ENCODE results near the gene KLHL11.
A peak's percentile ranks its signal among the peaks of the same experiment; 100 is the strongest.
"Not testable (repeated sequence)": the region's sequence is repeated elsewhere in the genome, so short reads cannot be mapped to it uniquely, and the experiment has no call there.

KLHL11 gene

DNA sequence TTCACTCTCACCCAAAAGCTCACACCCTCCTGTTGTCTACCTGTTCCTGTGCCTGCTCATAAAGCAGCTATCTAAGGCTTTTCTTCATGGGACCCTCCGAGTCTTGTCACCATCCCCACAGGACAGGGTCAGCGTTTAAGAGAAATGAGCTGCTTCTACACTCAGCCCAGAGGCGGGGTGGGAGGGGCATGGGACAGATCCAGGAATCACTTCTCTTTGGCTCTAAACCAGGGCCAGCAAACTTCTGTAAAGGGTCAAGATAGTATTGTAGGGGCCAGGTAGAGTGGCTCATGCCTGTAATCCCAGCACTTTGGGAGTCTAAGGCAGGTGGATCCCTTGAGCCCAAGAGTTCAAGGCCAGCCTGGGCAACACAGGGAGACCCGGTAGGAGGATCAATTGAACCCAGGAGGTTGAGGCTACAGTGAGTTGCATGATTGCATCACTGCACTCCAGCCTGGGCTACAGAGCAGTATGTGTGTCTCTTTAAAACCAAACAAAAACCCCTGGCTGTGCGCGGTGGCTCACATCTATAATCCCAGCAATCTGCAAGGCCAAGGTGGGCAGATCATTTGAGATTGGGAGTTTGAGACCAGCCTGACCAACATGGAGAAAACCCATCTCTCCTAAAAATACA, 23.2 kb upstream of the KLHL11 start:
- no peak for DNase-seq (ENCODE audit: low read depth)

- no peak for DNase-seq (ENCODE audit: low read depth)
These were observed 20.5 kb upstream of the KLHL11 start for GRCh38 chr17:41885733-41886132.

DNA sequence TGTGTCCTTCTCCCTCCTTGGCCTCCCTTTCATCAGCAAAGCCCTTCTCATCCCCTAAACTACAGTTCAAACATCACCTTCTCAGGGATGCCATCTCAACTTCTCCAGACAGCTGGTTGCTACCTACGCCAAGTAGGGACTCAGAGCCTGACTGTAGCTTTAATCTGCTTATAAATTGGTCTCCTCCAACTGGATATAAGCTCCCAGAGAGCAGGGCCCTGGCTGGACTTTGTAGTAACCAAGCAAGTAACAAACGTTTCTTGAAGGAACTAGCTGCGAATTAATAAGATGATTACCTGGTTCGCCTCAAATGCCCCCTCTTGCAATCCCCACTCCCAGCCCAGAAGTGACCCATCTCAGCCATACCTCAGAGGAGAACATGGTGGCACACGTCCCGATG, 17.5 kb upstream of the KLHL11 start:
- DNase-seq (ENCODE audit: low read depth): no peak

GRCh38 chr17:41880130-41880529, 14.9 kb upstream of the KLHL11 start:
- no peak for DNase-seq (ENCODE audit: low read depth)

- not testable (repeated sequence) for DNase-seq (ENCODE audit: low read depth)
These were observed 9.1 kb upstream of the KLHL11 start for GRCh38 chr17:41874293-41874670.

GRCh38 chr17:41873559-41874292, 8.5 kb upstream of the KLHL11 start:
- DNase-seq (ENCODE audit: low read depth): no peak

GRCh38 chr17:41871789-41872188, 6.6 kb upstream of the KLHL11 start:
- no peak for DNase-seq (ENCODE audit: low read depth)

DNA sequence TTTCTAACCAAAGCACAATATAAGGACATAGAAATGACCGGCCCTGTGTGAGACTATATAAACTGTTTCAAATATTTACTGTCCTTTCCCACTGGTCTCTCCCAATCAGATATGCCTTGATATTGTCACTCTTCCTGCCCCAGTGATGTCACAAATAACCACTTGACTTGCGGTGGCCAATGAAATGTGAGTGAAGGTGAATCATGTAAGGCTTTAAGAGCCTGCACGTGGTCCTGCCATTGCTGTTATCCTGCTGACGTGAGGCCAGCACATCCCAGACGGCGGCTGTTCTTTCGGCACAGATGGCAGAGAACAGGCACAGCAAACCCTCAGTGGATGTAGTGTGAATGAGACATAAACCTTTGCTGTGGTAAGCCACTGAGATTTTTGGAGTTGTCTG, 5.4 kb upstream of the KLHL11 start:
- peak; percentile 24 for DNase-seq (ENCODE audit: low read depth)

GRCh38 chr17:41870097-41870496, 4.9 kb upstream of the KLHL11 start:
- DNase-seq (ENCODE audit: low read depth): no peak

- DNase-seq (ENCODE audit: low read depth): peak; percentile 19
These were observed 4.2 kb upstream of the KLHL11 start for GRCh38 chr17:41869426-41869825.

GRCh38 chr17:41868568-41868967, 3.3 kb upstream of the KLHL11 start:
- DNase-seq (ENCODE audit: low read depth): no peak

DNA sequence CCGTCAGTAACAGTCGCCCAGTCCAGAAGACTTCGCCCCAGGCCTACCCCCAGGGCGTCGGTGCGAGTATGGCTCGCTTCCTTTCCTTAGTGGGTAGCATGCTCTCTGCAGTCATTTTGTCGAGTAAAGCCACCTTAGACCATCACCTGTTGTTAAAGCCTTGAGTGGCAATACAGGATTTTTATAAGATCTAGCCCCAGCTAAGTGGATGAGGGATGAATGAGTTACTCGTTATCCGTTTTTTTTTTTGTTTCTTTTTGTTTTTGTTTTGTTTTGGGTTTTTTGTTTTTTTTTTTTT, 322 bp upstream of the KLHL11 start:
- no peak for DNase-seq (ENCODE audit: low read depth)

GRCh38 chr17:41864498-41864835, 756 bp downstream of the KLHL11 start:
- DNase-seq (ENCODE audit: low read depth): no peak

- no peak for DNase-seq (ENCODE audit: low read depth)
These were observed 2.0 kb downstream of the KLHL11 start for GRCh38 chr17:41863074-41863848.

GRCh38 chr17:41860254-41860931, 4.8 kb downstream of the KLHL11 start:
- DNase-seq (ENCODE audit: low read depth): no peak

- DNase-seq (ENCODE audit: low read depth): not testable (repeated sequence)
These were observed 13.8 kb downstream of the KLHL11 start for GRCh38 chr17:41851382-41851781.

GRCh38 chr17:41849251-41849990, 15.8 kb downstream of the KLHL11 start:
- DNase-seq (ENCODE audit: low read depth): no peak

- peak; percentile 31 for DNase-seq (ENCODE audit: low read depth)
These were observed 16.4 kb downstream of the KLHL11 start for GRCh38 chr17:41848788-41849187.

GRCh38 chr17:41844971-41845370, 20.3 kb downstream of the KLHL11 start:
- no peak for DNase-seq (ENCODE audit: low read depth)

DNA sequence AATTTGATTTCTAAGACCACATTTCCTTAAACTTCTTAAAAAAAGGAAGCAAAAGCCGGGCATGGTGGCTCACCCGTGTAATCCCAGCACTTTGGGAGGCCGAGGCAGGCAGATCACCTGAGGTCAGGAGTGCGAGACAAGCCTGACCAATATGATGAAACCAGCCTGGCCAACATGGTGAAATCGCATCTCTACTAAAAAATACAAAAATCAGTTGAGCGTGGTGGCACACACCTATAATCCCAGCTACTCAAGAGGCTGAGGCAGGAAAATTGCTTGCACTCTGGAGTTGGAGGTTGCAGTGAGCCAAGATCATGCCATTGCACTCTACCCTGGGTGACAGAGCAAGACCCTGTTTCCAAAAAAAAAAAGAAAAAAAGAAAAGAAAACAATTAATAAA, 24.4 kb downstream of the KLHL11 start:
- not testable (repeated sequence) for DNase-seq (ENCODE audit: low read depth)

GRCh38 chr17:41839448-41839847, 25.8 kb downstream of the KLHL11 start:
- DNase-seq (ENCODE audit: low read depth): not testable (repeated sequence)
